K562 (cell line): ENCODE data around the gene MMP24. TPM values are rescaled to one million over a fixed set of nuclear protein-coding genes. Genes with fewer than 3 reads are reported as not detected.

ENCODE experiments used
- ATAC-seq: fragments of 200-7000 bp; cut with Tn5 transposase; 3 replicates; pipeline ENCODE4 v1.9.1; 2020; ENCODE audit warnings: moderate library complexity
- BruUV-seq: library from RNA; stranded (reverse); fragments of 400-500 nt; replicated peaks from 2 replicates; lab custom pipeline; 2021; lab: Mats Ljungman, UMichigan
- CTCF ChIA-PET: fragments of 300-600 bp; formaldehyde crosslinking; extraction: SDS; loops from one replicate; lab custom pipeline; 2021; ENCODE audit warnings: low intra/inter-chr PET ratio; lab: Yijun Ruan, JAX
- POLR2A ChIA-PET: fragments of 300-600, 350-650 bp; sonication (Branson Sonifier 250); formaldehyde crosslinking; extraction: SDS; loops from one replicate; lab custom pipeline; 2021; ENCODE audit warnings: antibody characterized with exemption, inconsistent platforms; lab: Yijun Ruan, JAX
- DNase-seq, 4 experiments: peaks; one replicate each; pipeline versions ENCODE4 v3.0.0 to v3.0.0-alpha.2; 2011 to 2018; ENCODE audit warnings: low spot score in 3 of 4, mixed read lengths in 3 of 4; ENCODE audit errors: extremely low read depth in 1 of 4
- FAIRE-seq: peaks from 2 replicates; lab custom pipeline; 2011; peaks lifted over from hg19 to GRCh38; lab: Jason Lieb, UNC
- H2AFZ ChIP-seq: 2 replicates; pipeline ENCODE4 v1.6.0; 2011; ENCODE audit warnings: low read depth, low read length, control low read depth, inconsistent platforms
- H3K27ac ChIP-seq: fragments of 200-600 bp; 3 replicates; pipeline ENCODE4 v1.8.0; 2011; ENCODE audit warnings: low read depth, mild to moderate bottlenecking, control low read depth, inconsistent platforms, low read length, moderate library complexity, mixed read lengths; ENCODE audit errors: extremely low read depth
- H3K27me3 ChIP-seq, 2 experiments: fragments of 300-600 bp in 1 of 2; 2 replicates in 1 of 2; 3 replicates in 1 of 2; pipeline versions ENCODE4 v1.6.0 to v1.8.0; 2011; ENCODE audit warnings: inconsistent platforms in 2 of 2, low read length in 2 of 2, mild to moderate bottlenecking in 1 of 2, mixed read lengths in 1 of 2, moderate library complexity in 1 of 2; ENCODE audit not compliant: control insufficient read depth in 2 of 2, insufficient read depth in 2 of 2
- H3K36me3 ChIP-seq: fragments of 300-600 bp; 3 replicates; pipeline ENCODE4 v1.8.0; 2011; ENCODE audit warnings: mild to moderate bottlenecking, low read length, inconsistent platforms; ENCODE audit not compliant: control insufficient read depth, insufficient read depth
- H3K4me1 ChIP-seq, 2 experiments: fragments of 200-600 bp in 1 of 2; replicated peaks in 1 of 2; 2 replicates in 1 of 2; 3 replicates in 1 of 2; pipeline versions ENCODE4 v1.5.1 to v1.8.0; 2011; ENCODE audit warnings: inconsistent platforms in 2 of 2, low read length in 2 of 2, mild to moderate bottlenecking in 1 of 2, mixed read lengths in 1 of 2, moderate library complexity in 1 of 2; ENCODE audit not compliant: control insufficient read depth in 2 of 2, insufficient read depth in 2 of 2
- H3K4me2 ChIP-seq: 2 replicates; pipeline ENCODE4 v1.6.1; 2011; ENCODE audit warnings: low read length, control low read depth, inconsistent platforms, mixed read lengths; ENCODE audit not compliant: insufficient read depth
- H3K4me3 ChIP-seq: fragments of 200-600 bp; sonication (generic), shearing (Covaris generic); 2 replicates; pipeline ENCODE4 v1.5.1; 2016; ENCODE audit warnings: control low read depth, inconsistent platforms
- H3K79me2 ChIP-seq: fragments of 200-600 bp; 3 replicates; pipeline ENCODE4 v1.8.0; 2011; ENCODE audit warnings: low read length, inconsistent platforms; ENCODE audit not compliant: control insufficient read depth, insufficient read depth
- H3K9ac ChIP-seq, 2 experiments: 2 replicates each; pipeline versions ENCODE4 v1.6.0 to v1.6.1; 2011; ENCODE audit warnings: low read depth in 2 of 2, low read length in 2 of 2, control low read depth in 1 of 2, inconsistent platforms in 1 of 2, mild to moderate bottlenecking in 1 of 2, mixed read lengths in 1 of 2; ENCODE audit not compliant: insufficient read depth in 1 of 2
- H3K9me1 ChIP-seq: one replicate; pipeline ENCODE4 v1.6.0; 2011; ENCODE audit warnings: inconsistent platforms, mild to moderate bottlenecking, low read length, moderate library complexity; ENCODE audit not compliant: control insufficient read depth, insufficient read depth
- H3K9me3 ChIP-seq: replicated peaks from 2 replicates; pipeline ENCODE4 v1.5.1; 2011; ENCODE audit warnings: low read depth, low read length, inconsistent platforms; ENCODE audit not compliant: control insufficient read depth, insufficient read depth
- H4K20me1 ChIP-seq: replicated peaks from 2 replicates; pipeline ENCODE4 v1.6.1; 2011; ENCODE audit warnings: low read length, inconsistent platforms, mixed read lengths; ENCODE audit not compliant: control insufficient read depth, insufficient read depth
- GATA2 ChIP-seq: sonication (generic); formaldehyde crosslinking; IDR thresholded peaks from 2 replicates; pipeline ENCODE4 v1.4.0; 2020; ENCODE audit warnings: mild to moderate bottlenecking, missing genetic modification reagents
- KAT7 ChIP-seq: sonication (generic); formaldehyde crosslinking; IDR thresholded peaks from 2 replicates; pipeline ENCODE4 v1.8.0; 2022; ENCODE audit warnings: missing genetic modification reagents, mild to moderate bottlenecking, borderline replicate concordance
- PCBP2 ChIP-seq: fragments of 200-400 bp; formaldehyde crosslinking; IDR thresholded peaks from 2 replicates; pipeline ENCODE4 v1.6.1; 2018; ENCODE audit warnings: low read length, low read depth, mild to moderate bottlenecking, moderate library complexity; ENCODE audit not compliant: poor library complexity, severe bottlenecking
- RB1 ChIP-seq: fragments of 450-650 bp; IDR thresholded peaks from 2 replicates; pipeline ENCODE4 v1.6.1; 2017; ENCODE audit warnings: low read depth, mild to moderate bottlenecking
- SPI1 ChIP-seq: IDR thresholded peaks from 2 replicates; pipeline ENCODE4 v1.6.1; 2011; ENCODE audit warnings: low read depth, low read length, control low read depth, borderline replicate concordance
- TCF3 ChIP-seq: sonication (generic); formaldehyde crosslinking; IDR thresholded peaks from 2 replicates; pipeline ENCODE4 v1.4.0; 2020; ENCODE audit warnings: mild to moderate bottlenecking, missing genetic modification reagents
- TEAD2 ChIP-seq: fragments of 450-650 bp; IDR thresholded peaks from 2 replicates; pipeline ENCODE4 v1.6.1; 2016; ENCODE audit warnings: missing genetic modification characterization, control low read depth, missing compliant biosample characterization
- TSHZ1 ChIP-seq: fragments of 250-450 bp; sonication (Bioruptor Pico); IDR thresholded peaks from 2 replicates; pipeline ENCODE4 v1.4.0; 2020; ENCODE audit warnings: mild to moderate bottlenecking, moderate library complexity
- ZBTB17 ChIP-seq: fragments of 450-650 bp; formaldehyde crosslinking; IDR thresholded peaks from 2 replicates; pipeline ENCODE4 v1.4.0; 2020; ENCODE audit warnings: mild to moderate bottlenecking
- ZNF586 ChIP-seq: fragments of 450-650 bp; formaldehyde crosslinking; conservative IDR thresholded peaks from 2 replicates; pipeline ENCODE4 v1.4.0; 2020; ENCODE audit warnings: mild to moderate bottlenecking, moderate library complexity
- ZNF609 ChIP-seq: sonication (generic); formaldehyde crosslinking; IDR thresholded peaks from 2 replicates; pipeline ENCODE4 v1.8.1; 2023; ENCODE audit warnings: missing genetic modification reagents, mild to moderate bottlenecking, borderline replicate concordance
- WGBS: fragments of 100-300 bp; shearing (Covaris generic); methylation state at CpG from one replicate; pipeline ENCODE4 v1.1.6; 2016; ENCODE audit warnings: low coverage, mixed read lengths; ENCODE audit not compliant: insufficient coverage; ENCODE audit errors: missing lambda C conversion rate; 5-methylcytosine and 5-hydroxymethylcytosine counted together
- in situ Hi-C: fragments of 300-500 bp; cut with MboI; formaldehyde crosslinking; loops from 4 replicates; pipeline ENCODE4 v1.15.0; 2018; ENCODE audit warnings: inconsistent platforms, mixed read lengths
- intact Hi-C: fragments of 100-400 bp; cut with micrococcal nuclease; formaldehyde crosslinking; loops from 2 replicates; pipeline ENCODE4 v1.14.2; 2022
- polyA plus RNA-seq, 8 experiments: library from polyadenylated mRNA; depleted of rRNA in 4 of 8; stranded (reverse) in 5 of 8; unstranded in 3 of 8; fragments of >200 nt; fragmentation: Nextera tagmentation in 2 of 8; fragmentation: Illumina TruSeq in 1 of 8; extraction: Ambion mirVana in 2 of 8; extraction: Trizol in 1 of 8; gene quantifications; 2 replicates each; pipeline versions ENCODE4 v1.2.1 to v1.2.3, GENCODE V29; 2011 to 2014; ENCODE audit warnings: inconsistent platforms in 1 of 8, missing spikeins in 1 of 8
- total RNA-seq, 7 experiments: library from RNA; depleted of rRNA in 6 of 7; stranded (reverse); fragments of >200 nt in 6 of 7; fragmentation: Illumina TruSeq in 2 of 7; extraction: Trizol in 2 of 7; gene quantifications; 2 replicates each; pipeline versions ENCODE4 v1.2.1 to v1.2.3, GENCODE V29; 2011 to 2021; ENCODE audit warnings: low replicate concordance in 1 of 7

The MMP24 gene
- total and polyA plus RNA-seq, 9 of the 15 experiments (the other 6 are each of a cell fraction or from before 2014, with no cell fraction given): 0.03 to 0.07 (median 0.03) TPM; not detected in 6

- no peak for TF ChIP-seq ZNF609 (CRISPR knock-in tag)
These were observed 19.7 kb upstream of the MMP24 start (continued) for GRCh38 chr20:35206802-35207201.

DNA sequence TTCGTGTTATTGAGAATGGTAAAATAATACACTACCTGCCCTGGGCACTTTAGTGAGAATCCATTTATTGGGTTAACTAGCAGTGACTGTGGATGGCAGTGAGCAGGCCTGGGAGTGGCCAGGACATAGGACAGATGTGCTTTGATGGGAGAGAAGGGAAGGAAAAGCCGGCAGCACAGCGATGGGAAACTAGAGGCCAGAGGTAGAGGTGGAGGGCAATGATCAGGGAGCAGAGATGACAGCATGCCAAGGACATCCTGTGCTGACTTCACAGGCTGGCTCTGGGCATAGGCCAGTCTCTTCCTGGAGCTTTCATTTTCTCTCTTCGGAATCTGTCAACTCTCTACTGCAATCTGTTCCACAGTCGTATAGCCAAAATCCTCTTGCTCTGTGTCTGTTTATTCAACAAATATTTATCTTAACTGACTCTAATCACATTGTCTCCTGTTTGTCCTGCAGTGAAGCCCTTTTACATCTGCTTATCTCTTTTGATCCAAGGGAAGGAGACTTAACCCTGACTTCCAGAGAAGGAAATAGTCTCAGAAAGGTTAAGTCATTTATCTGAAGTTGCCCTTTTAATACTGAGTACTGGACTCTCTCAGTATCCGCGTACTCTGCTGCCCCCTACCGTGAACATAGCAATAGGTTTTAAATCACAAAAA lies 18.4 kb upstream of the MMP24 start:
- DNase-seq (peak; percentile 59 to 90 (median 64)), ATAC-seq (peak; percentile 98), FAIRE-seq (peak; percentile 85)
- intact Hi-C loops (loop anchor here (1.0 to 5.0 kb wide), 5 partner anchors 61 to 376 kb away; no protein-coding TSS in a partner anchor), in situ Hi-C loops (no loop called here)
- no peaks in the 10 kb centered on the region for H3K27me3 ChIP-seq
- 29% methylated on average over 8 of the region's 8 CpGs for WGBS
- no peak overlapping the region for H3K27ac ChIP-seq
- POLR2A ChIA-PET: interaction anchor here (0.7 to 1.0 kb wide), 2 partner anchors 61 to 63 kb away, joined by 3 read pairs; partner anchors contain the start of gene EDEM2
- H2AFZ ChIP-seq: peak overlapping the region; percentile 9
- H3K4me1 ChIP-seq: peaks cover 0 to 6% of the 10 kb centered on the region in 2 experiments; a peak in 2 of 5 replicates
- H3K36me3 ChIP-seq: no peaks in the 10 kb centered on the region
- H3K79me2 ChIP-seq: no peaks in the 10 kb centered on the region
- no peaks in the 10 kb centered on the region for H4K20me1 ChIP-seq
- H3K9me1 ChIP-seq: no peaks in the 10 kb centered on the region
- CTCF ChIA-PET: interaction anchor here (0.5 to 4.2 kb wide), 6 partner anchors 56 to 374 kb away, joined by 3 to 60 read pairs (median 4); partner anchors contain the start of gene EDEM2
- no peak overlapping the region for H3K9ac ChIP-seq
- no peaks in the 10 kb centered on the region for H3K9me3 ChIP-seq
- no TSS peak for BruUV-seq
- peak overlapping the region; percentile 17; the same call in 1 of the 2 replicates for H3K4me2 ChIP-seq
- no peak overlapping the region for H3K4me3 ChIP-seq
- peak; percentile 64 for TF ChIP-seq GATA2
- no peak for TF ChIP-seq ZBTB17 (CRISPR knock-in tag)
- no peak for TF ChIP-seq PCBP2
- TF ChIP-seq ZNF586 (CRISPR knock-in tag): no peak
- 0 out of 2 replicates have a peak, but pooled peaks have one; percentile 18 for TF ChIP-seq RB1
- peak; percentile 74 for TF ChIP-seq TCF3 (CRISPR knock-in tag)
- TF ChIP-seq SPI1: no peak
- no peak for TF ChIP-seq TSHZ1 (CRISPR knock-in tag)
- TF ChIP-seq KAT7: no peak
- no peak for TF ChIP-seq TEAD2 (tag)
